ENCODE data around the gene LONP1. TPM values are rescaled to one million over a fixed set of nuclear protein-coding genes. Genes with fewer than 3 reads are reported as not detected.

The LONP1 gene
- total RNA-seq, 1 donor = 163 TPM

DNA sequence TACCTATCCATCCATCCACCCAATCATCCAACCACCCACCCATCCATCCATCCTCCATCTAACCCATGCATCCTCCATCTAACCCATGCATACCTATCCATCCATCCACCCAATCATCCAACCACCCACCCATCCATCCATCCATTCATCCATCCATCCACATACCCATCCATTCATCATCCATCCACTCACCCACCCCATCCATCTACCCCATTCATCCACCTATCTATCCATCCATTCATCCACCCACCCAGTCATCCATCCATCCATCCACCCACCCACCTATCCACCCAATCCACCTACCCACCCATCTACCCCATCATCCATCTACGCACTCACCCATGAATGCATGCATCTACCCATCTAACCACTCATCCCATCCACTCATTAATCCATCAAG is 46.2 kb downstream of the LONP1 start:
- no peak overlapping the region for H2AFZ ChIP-seq (ENCODE audit: low read length)
- H4K20me1 ChIP-seq (ENCODE audit: insufficient read depth, low read length) = no peaks in the 10 kb centered on the region
- H3K27me3 ChIP-seq (ENCODE audit: insufficient read depth, low read length) = no peaks in the 10 kb centered on the region
- H3K9me3 ChIP-seq (ENCODE audit: low read depth, low read length) = no peaks in the 10 kb centered on the region
- peaks cover 2% of the 10 kb centered on the region for H3K79me2 ChIP-seq (ENCODE audit: insufficient read depth, low read length)
- H3K27ac ChIP-seq (ENCODE audit: low read depth, low read length) = no peak overlapping the region
- no peak for DNase-seq (ENCODE audit: insufficient read length, low spot score, missing footprints)
- TF ChIP-seq, protein P1, sequence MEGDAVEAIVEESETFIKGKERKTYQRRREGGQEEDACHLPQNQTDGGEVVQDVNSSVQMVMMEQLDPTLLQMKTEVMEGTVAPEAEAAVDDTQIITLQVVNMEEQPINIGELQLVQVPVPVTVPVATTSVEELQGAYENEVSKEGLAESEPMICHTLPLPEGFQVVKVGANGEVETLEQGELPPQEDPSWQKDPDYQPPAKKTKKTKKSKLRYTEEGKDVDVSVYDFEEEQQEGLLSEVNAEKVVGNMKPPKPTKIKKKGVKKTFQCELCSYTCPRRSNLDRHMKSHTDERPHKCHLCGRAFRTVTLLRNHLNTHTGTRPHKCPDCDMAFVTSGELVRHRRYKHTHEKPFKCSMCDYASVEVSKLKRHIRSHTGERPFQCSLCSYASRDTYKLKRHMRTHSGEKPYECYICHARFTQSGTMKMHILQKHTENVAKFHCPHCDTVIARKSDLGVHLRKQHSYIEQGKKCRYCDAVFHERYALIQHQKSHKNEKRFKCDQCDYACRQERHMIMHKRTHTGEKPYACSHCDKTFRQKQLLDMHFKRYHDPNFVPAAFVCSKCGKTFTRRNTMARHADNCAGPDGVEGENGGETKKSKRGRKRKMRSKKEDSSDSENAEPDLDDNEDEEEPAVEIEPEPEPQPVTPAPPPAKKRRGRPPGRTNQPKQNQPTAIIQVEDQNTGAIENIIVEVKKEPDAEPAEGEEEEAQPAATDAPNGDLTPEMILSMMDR (IDR thresholded peaks at IDR 0.05; ENCODE audit: extremely low read depth, low read depth, low read length) = no peak
- no peak overlapping the region for H3K4me2 ChIP-seq (ENCODE audit: insufficient read depth, low read length)
- peaks cover 12% of the 10 kb centered on the region for H3K36me3 ChIP-seq (ENCODE audit: insufficient read depth, low read length)
- H3K4me3 ChIP-seq (ENCODE audit: insufficient read depth, low read length) = no peak overlapping the region
- no peaks in the 10 kb centered on the region for H3K4me1 ChIP-seq (ENCODE audit: insufficient read depth, low read length)

DNA sequence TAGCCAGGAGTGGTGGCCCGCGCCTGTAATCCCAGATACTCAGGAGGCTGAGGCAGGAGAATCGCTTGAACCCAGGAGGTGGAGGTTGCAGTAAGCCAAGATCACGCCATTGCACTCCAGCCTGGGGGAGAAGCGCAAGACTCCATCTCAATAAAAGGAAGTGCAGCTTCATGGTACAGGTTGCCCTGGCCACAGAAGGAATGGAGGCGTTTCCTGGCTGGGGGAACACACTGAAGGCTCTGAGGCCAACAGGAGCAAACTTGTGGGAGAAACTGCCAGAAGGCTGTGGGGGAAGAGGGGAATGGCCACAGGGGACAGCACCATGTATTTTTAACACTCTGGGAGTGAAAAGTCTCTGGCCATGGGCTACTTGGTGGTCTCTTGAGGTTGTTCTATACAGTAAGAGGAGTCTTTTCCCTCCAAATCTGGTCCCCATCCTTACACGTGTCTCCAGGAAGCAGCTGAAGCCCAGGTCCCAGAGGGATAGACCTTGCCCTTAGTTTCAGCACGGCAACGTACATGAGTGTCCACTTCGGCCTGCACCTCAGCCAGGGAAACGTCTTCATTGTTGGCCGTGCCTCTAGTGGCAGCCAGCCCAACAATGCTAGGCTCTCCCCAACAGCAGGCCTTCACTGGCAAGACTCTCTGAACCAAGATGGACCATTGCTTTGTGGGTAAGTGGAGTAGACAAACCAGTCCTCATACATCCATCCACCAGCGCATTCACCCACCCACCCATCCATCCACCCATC is 47.1 kb downstream of the LONP1 start:
- Histone ChIP-seq H3K4me2 (ENCODE audit: insufficient read depth, low read length) (no peak overlapping the region), H3K4me1 (ENCODE audit: insufficient read depth, low read length) (no peaks in the 10 kb centered on the region), H3K79me2 (ENCODE audit: insufficient read depth, low read length) (peaks cover 2% of the 10 kb centered on the region), H4K20me1 (ENCODE audit: insufficient read depth, low read length) (no peaks in the 10 kb centered on the region), H3K9me3 (ENCODE audit: low read depth, low read length) (no peaks in the 10 kb centered on the region), H2AFZ (ENCODE audit: low read length) (no peak overlapping the region), H3K36me3 (ENCODE audit: insufficient read depth, low read length) (peaks cover 21% of the 10 kb centered on the region), H3K4me3 (ENCODE audit: insufficient read depth, low read length) (no peak overlapping the region), H3K27ac (ENCODE audit: low read depth, low read length) (no peak overlapping the region), H3K27me3 (ENCODE audit: insufficient read depth, low read length) (no peaks in the 10 kb centered on the region)
- peak; percentile 55 for DNase-seq (ENCODE audit: insufficient read length, low spot score, missing footprints)
- TF ChIP-seq, protein P1 (IDR thresholded peaks at IDR 0.05; ENCODE audit: extremely low read depth, low read depth, low read length) = no peak

DNA sequence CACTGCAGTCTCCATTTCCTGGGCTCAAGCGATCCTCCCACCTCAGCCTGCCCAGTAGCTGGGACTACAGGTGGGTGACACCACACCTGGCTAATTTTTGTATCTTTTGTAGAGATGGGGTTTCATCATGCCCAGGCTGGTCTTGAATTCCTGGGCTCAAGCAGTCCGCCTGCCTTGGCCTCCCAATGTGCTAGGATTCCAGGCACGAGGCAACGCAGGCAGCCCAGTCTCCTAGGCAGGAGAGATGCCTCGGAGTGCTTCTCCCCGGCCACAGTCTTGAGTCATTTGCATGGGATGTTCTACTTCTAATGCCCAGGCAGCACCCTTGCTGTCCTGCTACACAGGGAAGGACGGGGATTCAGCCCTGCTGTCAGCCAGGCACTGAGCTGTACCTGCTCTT is 48.3 kb downstream of the LONP1 start:
- H3K4me1 ChIP-seq (ENCODE audit: insufficient read depth, low read length) = no peaks in the 10 kb centered on the region
- H3K9me3 ChIP-seq (ENCODE audit: low read depth, low read length) = no peaks in the 10 kb centered on the region
- H3K27me3 ChIP-seq (ENCODE audit: insufficient read depth, low read length) = no peaks in the 10 kb centered on the region
- H3K79me2 ChIP-seq (ENCODE audit: insufficient read depth, low read length) = peaks cover 5% of the 10 kb centered on the region
- no peak overlapping the region for H3K27ac ChIP-seq (ENCODE audit: low read depth, low read length)
- peaks cover 33% of the 10 kb centered on the region for H3K36me3 ChIP-seq (ENCODE audit: insufficient read depth, low read length)
- peaks cover 8% of the 10 kb centered on the region for H4K20me1 ChIP-seq (ENCODE audit: insufficient read depth, low read length)
- TF ChIP-seq, protein P1 (IDR thresholded peaks at IDR 0.05; ENCODE audit: extremely low read depth, low read depth, low read length) = no peak
- no peak overlapping the region for H3K4me2 ChIP-seq (ENCODE audit: insufficient read depth, low read length)
- DNase-seq (ENCODE audit: insufficient read length, low spot score, missing footprints) = peak; percentile 41
- H2AFZ ChIP-seq (ENCODE audit: low read length) = no peak overlapping the region
- no peak overlapping the region for H3K4me3 ChIP-seq (ENCODE audit: insufficient read depth, low read length)

DNA sequence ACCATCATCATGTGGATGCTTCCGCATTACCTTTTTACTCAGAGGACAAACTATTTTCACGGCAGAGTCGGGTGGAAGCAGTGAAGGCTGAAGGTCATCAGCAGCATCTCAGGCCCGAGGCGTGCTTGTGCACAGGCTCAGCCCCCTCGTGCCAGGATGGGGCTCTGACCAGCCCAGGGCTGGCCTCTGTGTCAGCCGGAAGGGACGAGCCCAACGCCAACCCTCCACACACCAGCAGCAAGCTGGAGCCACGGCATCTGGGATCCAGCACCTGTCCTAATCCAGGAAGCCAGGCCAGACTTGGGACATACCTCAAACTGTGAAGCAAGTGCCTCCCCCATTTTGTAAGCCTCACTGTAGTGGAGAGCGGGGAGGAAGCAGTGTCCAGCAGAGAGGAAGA is 50.7 kb downstream of the LONP1 start:
- no peak overlapping the region for H3K27ac ChIP-seq (ENCODE audit: low read depth, low read length)
- peak; percentile 23 for DNase-seq (ENCODE audit: insufficient read length, low spot score, missing footprints)
- peaks cover 47% of the 10 kb centered on the region for H3K36me3 ChIP-seq (ENCODE audit: insufficient read depth, low read length)
- H3K4me1 ChIP-seq (ENCODE audit: insufficient read depth, low read length) = peaks cover 9% of the 10 kb centered on the region
- H4K20me1 ChIP-seq (ENCODE audit: insufficient read depth, low read length) = peaks cover 15% of the 10 kb centered on the region
- H3K4me2 ChIP-seq (ENCODE audit: insufficient read depth, low read length) = no peak overlapping the region
- H3K27me3 ChIP-seq (ENCODE audit: insufficient read depth, low read length) = no peaks in the 10 kb centered on the region
- TF ChIP-seq, protein P1 (IDR thresholded peaks at IDR 0.05; ENCODE audit: extremely low read depth, low read depth, low read length) = no peak
- H2AFZ ChIP-seq (ENCODE audit: low read length) = no peak overlapping the region
- H3K4me3 ChIP-seq (ENCODE audit: insufficient read depth, low read length) = no peak overlapping the region
- H3K9me3 ChIP-seq (ENCODE audit: low read depth, low read length) = no peaks in the 10 kb centered on the region
- peaks cover 5% of the 10 kb centered on the region for H3K79me2 ChIP-seq (ENCODE audit: insufficient read depth, low read length)
